SK-N-MC (cell line): Measurements from ENCODE around the gene LNX1.

Experiments
- EZH2 ChIP-seq: fragments of 200-600 bp; sonication (generic); IDR thresholded peaks from one replicate; pipeline ENCODE4 v1.6.1; 2017; ENCODE audit warnings: antibody characterized with exemption
- FOXP2 ChIP-seq: optimal IDR thresholded peaks from 2 replicates; pipeline ENCODE3; 2011; ENCODE audit warnings: mild to moderate bottlenecking, moderate library complexity; ENCODE audit not compliant: insufficient read depth; ENCODE audit errors: extremely low read length, control extremely low read depth
- POLR2AphosphoS5 ChIP-seq: IDR thresholded peaks from 2 replicates; pipeline ENCODE4 v1.6.1; 2012; ENCODE audit warnings: mild to moderate bottlenecking, low read depth, low read length, borderline replicate concordance

DNA sequence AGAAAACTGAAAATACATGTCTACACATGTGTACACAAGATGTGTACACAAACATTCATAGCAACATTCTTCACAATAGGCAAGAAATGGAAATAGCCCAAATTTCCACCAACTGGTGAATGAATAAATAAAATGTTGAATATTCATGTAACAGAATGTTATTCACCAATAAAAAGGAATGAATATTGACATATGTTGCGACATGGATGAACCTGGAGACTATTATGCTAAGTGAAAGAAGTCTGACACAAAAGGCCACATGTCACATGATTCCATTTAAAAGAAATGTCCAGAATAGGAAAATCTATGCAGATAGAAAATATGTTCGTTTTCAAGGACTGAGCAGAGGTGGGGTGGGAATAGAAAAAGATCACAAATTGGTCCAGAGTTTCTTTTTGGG, 34.6 kb upstream of the LNX1 start:
- TF ChIP-seq EZH2 = no peak
- no peak for TF ChIP-seq POLR2AphosphoS5
- TF ChIP-seq FOXP2 = no peak
